ENCODE data around the gene KIF19.
A peak's percentile ranks its signal among the peaks of the same experiment; 100 is the strongest.

The KIF19 gene

GRCh38 chr17:74367206-74367605 is 41.2 kb downstream of the KIF19 start, which contains the start of gene GPR142:
GPR142 (plus strand) TSS chr17:74367506; CDS start chr17:74369541, 2,035 bp downstream.
- Histone ChIP-seq H3K27ac (ENCODE audit: low read depth, low read length) (no peak within 1 kb of the TSS), H2AFZ (ENCODE audit: low read depth, low read length, severe bottlenecking) (no peak within 1 kb of the TSS), H3K9me2 (replicated peaks; ENCODE audit: insufficient read depth, low read length) (no peaks in the 10 kb centered on the region), H3K4me3 (ENCODE audit: insufficient read depth, low read length, poor library complexity, severe bottlenecking) (no peak within 1 kb of the TSS), H3K79me2 (ENCODE audit: insufficient read depth, low read length) (no peaks in the 10 kb centered on the region), H3F3A (ENCODE audit: insufficient read depth) (no peaks in the 10 kb centered on the region), H3K4me2 (ENCODE audit: low read depth, low read length, poor library complexity, severe bottlenecking) (no peak within 1 kb of the TSS), H3K9ac (ENCODE audit: low read length) (no peak within 1 kb of the TSS), H3K9me3 (ENCODE audit: insufficient read depth, low read length) (no peaks in the 10 kb centered on the region), H4K20me1 (ENCODE audit: low read depth, low read length) (no peaks in the 10 kb centered on the region), H3K36me3 (ENCODE audit: low read length) (no peaks in the 10 kb centered on the region), H3K27me3 (ENCODE audit: low read length) (no peaks in the 10 kb centered on the region)
- TF ChIP-seq CTCF (IDR thresholded peaks at IDR 0.05; ENCODE audit: insufficient read depth, low read length, poor library complexity, severe bottlenecking): no peak
- no peak for TF ChIP-seq EZH2phosphoT487 (conservative IDR thresholded peaks at IDR 0.05; ENCODE audit: low read length)

GRCh38 chr17:74368341-74369081 is 42.5 kb downstream of the KIF19 start:
- no peaks in the 10 kb centered on the region for H3K36me3 ChIP-seq (ENCODE audit: low read length)
- H2AFZ ChIP-seq (ENCODE audit: low read depth, low read length, severe bottlenecking): no peak overlapping the region
- H3K9ac ChIP-seq (ENCODE audit: low read length): no peak overlapping the region
- H3K4me3 ChIP-seq (ENCODE audit: insufficient read depth, low read length, poor library complexity, severe bottlenecking): no peak overlapping the region
- H4K20me1 ChIP-seq (ENCODE audit: low read depth, low read length): no peaks in the 10 kb centered on the region
- H3K79me2 ChIP-seq (ENCODE audit: insufficient read depth, low read length): no peaks in the 10 kb centered on the region
- no peaks in the 10 kb centered on the region for H3K9me2 ChIP-seq (replicated peaks; ENCODE audit: insufficient read depth, low read length)
- H3F3A ChIP-seq (ENCODE audit: insufficient read depth): no peaks in the 10 kb centered on the region
- H3K4me2 ChIP-seq (ENCODE audit: low read depth, low read length, poor library complexity, severe bottlenecking): no peak overlapping the region
- TF ChIP-seq CTCF (IDR thresholded peaks at IDR 0.05; ENCODE audit: insufficient read depth, low read length, poor library complexity, severe bottlenecking) (peak; percentile 83), EZH2phosphoT487 (conservative IDR thresholded peaks at IDR 0.05; ENCODE audit: low read length) (no peak)
- H3K27me3 ChIP-seq (ENCODE audit: low read length): no peaks in the 10 kb centered on the region
- H3K27ac ChIP-seq (ENCODE audit: low read depth, low read length): no peak overlapping the region
- no peaks in the 10 kb centered on the region for H3K9me3 ChIP-seq (ENCODE audit: insufficient read depth, low read length)

- Histone ChIP-seq H2AFZ (ENCODE audit: low read depth, low read length, severe bottlenecking) (no peak overlapping the region), H3K27me3 (ENCODE audit: low read length) (no peaks in the 10 kb centered on the region), H3K9ac (ENCODE audit: low read length) (no peak overlapping the region), H4K20me1 (ENCODE audit: low read depth, low read length) (no peaks in the 10 kb centered on the region), H3F3A (ENCODE audit: insufficient read depth) (no peaks in the 10 kb centered on the region), H3K9me2 (replicated peaks; ENCODE audit: insufficient read depth, low read length) (no peaks in the 10 kb centered on the region), H3K36me3 (ENCODE audit: low read length) (no peaks in the 10 kb centered on the region), H3K9me3 (ENCODE audit: insufficient read depth, low read length) (no peaks in the 10 kb centered on the region), H3K27ac (ENCODE audit: low read depth, low read length) (no peak overlapping the region), H3K4me3 (ENCODE audit: insufficient read depth, low read length, poor library complexity, severe bottlenecking) (no peak overlapping the region), H3K4me2 (ENCODE audit: low read depth, low read length, poor library complexity, severe bottlenecking) (no peak overlapping the region), H3K79me2 (ENCODE audit: insufficient read depth, low read length) (no peaks in the 10 kb centered on the region)
- TF ChIP-seq CTCF (IDR thresholded peaks at IDR 0.05; ENCODE audit: insufficient read depth, low read length, poor library complexity, severe bottlenecking) (no peak), EZH2phosphoT487 (conservative IDR thresholded peaks at IDR 0.05; ENCODE audit: low read length) (no peak)
Measured at GRCh38 chr17:74369221-74369620, 43.2 kb downstream of the KIF19 start.
